ENCODE measurements around the gene GPRC6A.

Gene GPRC6A, protein sequence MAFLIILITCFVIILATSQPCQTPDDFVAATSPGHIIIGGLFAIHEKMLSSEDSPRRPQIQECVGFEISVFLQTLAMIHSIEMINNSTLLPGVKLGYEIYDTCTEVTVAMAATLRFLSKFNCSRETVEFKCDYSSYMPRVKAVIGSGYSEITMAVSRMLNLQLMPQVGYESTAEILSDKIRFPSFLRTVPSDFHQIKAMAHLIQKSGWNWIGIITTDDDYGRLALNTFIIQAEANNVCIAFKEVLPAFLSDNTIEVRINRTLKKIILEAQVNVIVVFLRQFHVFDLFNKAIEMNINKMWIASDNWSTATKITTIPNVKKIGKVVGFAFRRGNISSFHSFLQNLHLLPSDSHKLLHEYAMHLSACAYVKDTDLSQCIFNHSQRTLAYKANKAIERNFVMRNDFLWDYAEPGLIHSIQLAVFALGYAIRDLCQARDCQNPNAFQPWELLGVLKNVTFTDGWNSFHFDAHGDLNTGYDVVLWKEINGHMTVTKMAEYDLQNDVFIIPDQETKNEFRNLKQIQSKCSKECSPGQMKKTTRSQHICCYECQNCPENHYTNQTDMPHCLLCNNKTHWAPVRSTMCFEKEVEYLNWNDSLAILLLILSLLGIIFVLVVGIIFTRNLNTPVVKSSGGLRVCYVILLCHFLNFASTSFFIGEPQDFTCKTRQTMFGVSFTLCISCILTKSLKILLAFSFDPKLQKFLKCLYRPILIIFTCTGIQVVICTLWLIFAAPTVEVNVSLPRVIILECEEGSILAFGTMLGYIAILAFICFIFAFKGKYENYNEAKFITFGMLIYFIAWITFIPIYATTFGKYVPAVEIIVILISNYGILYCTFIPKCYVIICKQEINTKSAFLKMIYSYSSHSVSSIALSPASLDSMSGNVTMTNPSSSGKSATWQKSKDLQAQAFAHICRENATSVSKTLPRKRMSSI

DNA sequence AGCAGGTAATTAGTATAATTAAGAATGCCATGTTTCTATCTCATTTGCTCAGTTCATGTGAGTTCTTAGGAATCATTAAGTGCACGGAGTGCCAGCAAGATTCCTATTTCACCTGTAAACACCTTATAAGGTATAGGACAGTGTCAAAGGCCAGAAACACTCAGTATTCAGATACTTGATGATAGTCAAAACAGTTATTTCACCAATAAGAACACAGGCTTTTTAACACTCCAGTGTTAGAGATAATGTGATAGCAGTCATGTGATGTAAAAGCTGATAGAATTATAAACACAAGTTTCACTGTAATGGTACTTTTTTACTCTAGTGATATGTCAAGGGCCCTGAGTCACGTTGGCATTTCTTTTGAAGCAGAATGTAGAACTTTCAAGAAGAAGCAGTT is at the start of gene GPRC6A:
GPRC6A (minus strand) TSS at position 101 of the 400 bp plus-strand sequence; CDS start at position 31, 70 bp downstream.
- TF ChIP-seq, protein P1, sequence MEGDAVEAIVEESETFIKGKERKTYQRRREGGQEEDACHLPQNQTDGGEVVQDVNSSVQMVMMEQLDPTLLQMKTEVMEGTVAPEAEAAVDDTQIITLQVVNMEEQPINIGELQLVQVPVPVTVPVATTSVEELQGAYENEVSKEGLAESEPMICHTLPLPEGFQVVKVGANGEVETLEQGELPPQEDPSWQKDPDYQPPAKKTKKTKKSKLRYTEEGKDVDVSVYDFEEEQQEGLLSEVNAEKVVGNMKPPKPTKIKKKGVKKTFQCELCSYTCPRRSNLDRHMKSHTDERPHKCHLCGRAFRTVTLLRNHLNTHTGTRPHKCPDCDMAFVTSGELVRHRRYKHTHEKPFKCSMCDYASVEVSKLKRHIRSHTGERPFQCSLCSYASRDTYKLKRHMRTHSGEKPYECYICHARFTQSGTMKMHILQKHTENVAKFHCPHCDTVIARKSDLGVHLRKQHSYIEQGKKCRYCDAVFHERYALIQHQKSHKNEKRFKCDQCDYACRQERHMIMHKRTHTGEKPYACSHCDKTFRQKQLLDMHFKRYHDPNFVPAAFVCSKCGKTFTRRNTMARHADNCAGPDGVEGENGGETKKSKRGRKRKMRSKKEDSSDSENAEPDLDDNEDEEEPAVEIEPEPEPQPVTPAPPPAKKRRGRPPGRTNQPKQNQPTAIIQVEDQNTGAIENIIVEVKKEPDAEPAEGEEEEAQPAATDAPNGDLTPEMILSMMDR (IDR thresholded peaks at IDR 0.05; ENCODE audit: borderline replicate concordance, insufficient read depth, low read depth, low read length): no peak

DNA sequence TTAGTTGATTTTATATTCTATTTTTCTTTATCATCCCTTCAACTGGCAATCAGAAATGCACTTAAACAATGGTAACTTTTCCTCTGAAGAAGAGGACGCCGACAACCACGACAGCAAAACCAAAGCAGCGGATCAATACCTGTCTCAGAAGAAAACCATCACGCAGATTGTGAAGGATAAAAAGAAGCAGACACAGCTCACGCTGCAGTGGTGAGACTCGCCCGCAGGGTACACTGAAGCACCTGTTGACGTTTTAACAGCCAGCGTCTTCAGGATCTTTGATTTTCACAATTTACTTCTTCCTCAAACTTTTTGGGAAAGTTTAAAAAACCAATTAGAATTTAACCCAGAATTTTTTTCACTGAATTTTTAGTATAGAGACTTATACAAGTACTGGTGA is 48.9 kb upstream of the GPRC6A start:
- H3K4me3 ChIP-seq (ENCODE audit: low read depth, low read length): no peak overlapping the region
- TF ChIP-seq, protein P1 (IDR thresholded peaks at IDR 0.05; ENCODE audit: borderline replicate concordance, insufficient read depth, low read depth, low read length): no peak

More for the DNA sequence above, at the start of gene GPRC6A:
- no peak within 1 kb of the TSS for H3K4me3 ChIP-seq (ENCODE audit: low read depth, low read length)

DNA sequence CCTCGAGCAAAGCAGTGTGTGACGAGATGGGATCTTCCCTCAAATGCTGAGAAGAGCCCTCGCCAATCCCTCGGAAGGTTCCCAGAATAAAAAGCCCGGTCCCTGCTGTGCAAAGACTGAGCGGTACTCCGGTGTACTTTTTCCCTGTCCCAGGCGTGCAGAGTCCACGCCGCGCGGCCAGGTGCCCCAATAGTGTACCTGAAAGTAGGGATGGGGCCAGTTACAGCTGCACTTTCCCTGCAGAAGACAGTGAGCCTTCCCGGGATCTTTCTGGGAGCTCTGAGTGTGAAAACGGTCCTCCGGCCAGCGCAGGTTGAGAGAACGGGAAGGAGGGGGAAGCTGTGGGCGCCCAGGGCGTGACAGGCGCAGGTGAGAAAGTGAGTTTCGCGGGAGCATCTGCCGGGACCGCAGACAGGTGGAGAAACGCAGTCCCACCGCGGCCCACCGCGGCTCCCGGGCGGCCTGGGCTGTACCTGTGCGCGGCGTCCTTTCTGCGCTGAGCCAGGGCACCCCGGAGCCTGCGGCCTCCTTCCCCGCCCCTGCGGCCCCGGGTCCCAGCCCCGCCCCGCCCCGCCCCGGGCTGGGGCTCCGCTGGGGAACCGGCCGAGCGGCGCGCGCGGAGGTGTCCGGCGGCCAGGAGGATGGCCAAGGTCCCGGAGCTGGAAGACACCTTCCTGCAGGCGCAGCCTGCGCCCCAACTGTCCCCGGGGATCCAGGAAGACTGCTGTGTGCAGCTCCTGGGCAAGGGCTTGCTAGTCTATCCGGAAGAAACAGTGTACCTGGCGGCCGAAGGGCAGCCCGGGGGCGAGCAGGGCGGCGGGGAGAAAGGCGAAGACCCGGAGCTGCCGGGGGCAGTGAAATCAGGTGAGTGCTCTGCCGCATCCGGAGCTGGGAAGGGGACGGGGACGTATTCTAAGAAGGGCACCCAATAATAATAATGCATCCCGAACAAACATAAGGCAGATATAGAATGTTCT is 48.0 kb upstream of the GPRC6A start, which contains the start of gene RFX6:
RFX6 (plus strand) TSS at position 608 of the 977 bp plus-strand sequence; CDS start at position 642, 34 bp downstream.
- H3K4me3 ChIP-seq (ENCODE audit: low read depth, low read length): no peak within 1 kb of the TSS
- TF ChIP-seq, protein P1 (IDR thresholded peaks at IDR 0.05; ENCODE audit: borderline replicate concordance, insufficient read depth, low read depth, low read length): no peak

DNA sequence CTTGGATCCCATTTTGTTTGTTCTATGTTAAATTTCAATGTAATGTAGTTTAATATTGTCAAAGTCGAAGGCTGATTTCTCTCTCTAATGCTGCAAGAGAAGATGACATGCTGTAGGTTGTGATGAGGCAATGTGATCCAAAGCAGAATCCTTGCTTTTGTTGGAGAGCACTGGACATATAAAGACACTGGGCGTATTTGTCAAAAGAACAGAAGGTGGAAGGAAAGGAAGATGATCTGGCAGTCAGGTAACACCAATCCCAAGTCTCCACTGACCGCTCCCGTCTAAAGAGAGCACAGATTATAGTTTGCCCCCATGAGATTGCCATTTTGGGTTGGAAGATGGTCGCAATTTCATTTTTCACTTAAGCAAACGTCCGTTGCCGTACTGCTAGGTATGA is 47.2 kb upstream of the GPRC6A start:
- TF ChIP-seq, protein P1 (IDR thresholded peaks at IDR 0.05; ENCODE audit: borderline replicate concordance, insufficient read depth, low read depth, low read length): no peak
- H3K4me3 ChIP-seq (ENCODE audit: low read depth, low read length): no peak overlapping the region

DNA sequence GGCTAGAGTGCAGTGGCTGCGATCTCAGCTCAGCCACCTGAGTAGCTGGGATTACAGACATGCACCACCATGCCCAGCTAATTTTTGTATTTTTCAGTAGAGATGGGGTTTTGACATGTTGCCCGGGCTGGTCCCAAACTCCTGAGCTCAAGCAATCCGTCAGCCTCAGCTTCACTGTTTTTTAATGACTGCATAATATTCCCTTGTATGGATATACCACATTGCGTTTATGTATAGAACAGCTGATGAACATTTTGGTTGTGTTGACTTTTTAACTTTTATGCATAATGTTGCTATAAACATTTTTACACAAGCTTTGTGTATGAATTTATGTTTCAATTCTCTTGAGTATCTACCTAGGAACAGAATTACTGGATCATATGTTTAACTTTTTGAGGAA is 43.9 kb upstream of the GPRC6A start:
- TF ChIP-seq, protein P1 (IDR thresholded peaks at IDR 0.05; ENCODE audit: borderline replicate concordance, insufficient read depth, low read depth, low read length): no peak
- no peak overlapping the region for H3K4me3 ChIP-seq (ENCODE audit: low read depth, low read length)

DNA sequence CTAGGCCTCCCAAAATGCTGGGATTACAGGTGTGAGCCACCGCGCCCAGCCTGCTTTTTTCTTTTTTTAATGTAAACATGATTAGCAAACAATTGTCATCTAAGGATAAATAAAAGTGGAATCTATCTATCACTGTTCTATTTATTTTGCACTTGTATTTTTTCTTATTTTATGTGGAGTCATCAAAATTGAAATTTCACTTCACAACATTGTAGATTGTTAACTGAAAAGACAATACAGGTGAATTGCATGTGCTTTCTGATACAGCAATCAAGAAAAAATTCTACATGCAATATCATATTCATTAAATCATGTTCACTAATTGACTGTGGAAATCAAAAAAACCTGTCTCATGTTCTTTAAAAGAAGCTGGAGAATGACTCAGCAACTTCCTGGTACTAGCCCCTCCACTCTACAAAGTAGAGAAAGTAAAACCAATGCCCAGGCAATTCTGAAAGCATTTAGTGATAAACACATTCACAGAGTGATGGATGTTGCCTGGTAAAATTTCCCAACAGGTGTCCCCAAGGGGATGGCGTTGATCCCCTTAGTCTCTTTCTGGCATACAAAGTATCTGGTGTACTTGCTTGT is 37.5 kb upstream of the GPRC6A start:
- no peak overlapping the region for H3K4me3 ChIP-seq (ENCODE audit: low read depth, low read length)
- TF ChIP-seq, protein P1 (IDR thresholded peaks at IDR 0.05; ENCODE audit: borderline replicate concordance, insufficient read depth, low read depth, low read length): no peak
